Mononuclear cell (primary cell): ENCODE data around the gene ZCCHC14. TPM values are rescaled to one million over a fixed set of nuclear protein-coding genes. Genes with fewer than 3 reads are reported as not detected.
"Not testable (repeated sequence)": the region's sequence is repeated elsewhere in the genome, so short reads cannot be mapped to it uniquely, and the experiment has no call there.

Experiments
- H3K27me3 ChIP-seq: 2 replicates; pipeline ENCODE4 v1.6.0; 2011; ENCODE audit warnings: low read length, control low read depth; ENCODE audit not compliant: insufficient read depth
- H3K4me1 ChIP-seq: 2 replicates; pipeline ENCODE4 v1.5.1; 2011; ENCODE audit warnings: mild to moderate bottlenecking, low read length, control low read depth; ENCODE audit not compliant: insufficient read depth
- H3K4me3 ChIP-seq: 2 replicates; pipeline ENCODE4 v1.5.1; 2011; ENCODE audit warnings: mild to moderate bottlenecking, low read length, moderate library complexity
- H3K9me3 ChIP-seq: 2 replicates; pipeline ENCODE4 v1.5.1; 2011; ENCODE audit warnings: low read depth, mild to moderate bottlenecking, control low read depth, low read length
- total RNA-seq: library from RNA; depleted of rRNA; stranded (reverse); fragments of >200 nt; gene quantifications from one replicate; pipeline ENCODE4 v1.2.3, GENCODE V29; 2012

The ZCCHC14 gene
- total RNA-seq, 1 donor: 6.0 TPM

DNA sequence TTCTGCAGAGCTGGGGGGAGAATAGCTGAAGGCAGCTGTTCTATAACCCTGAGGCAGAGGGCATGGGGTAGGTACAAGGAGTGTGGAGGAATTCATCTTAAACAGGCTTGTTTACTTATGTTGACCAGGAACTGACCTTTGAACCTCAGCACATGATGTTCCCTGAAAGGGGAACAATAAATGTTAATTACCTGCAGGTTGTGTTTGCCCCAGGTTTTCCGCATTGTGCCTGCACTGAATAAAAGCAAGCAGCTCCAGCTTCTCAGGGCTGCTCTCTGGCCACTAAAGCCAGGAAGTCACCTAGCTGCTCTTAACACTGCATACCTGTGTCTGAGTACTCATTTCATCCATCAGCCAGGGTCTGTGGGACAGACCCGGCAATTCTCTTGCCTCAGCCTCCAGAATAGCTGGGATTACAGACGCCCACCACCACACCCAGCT, 113.5 kb downstream of the ZCCHC14 start:
- not testable (repeated sequence) for H3K9me3 ChIP-seq, H3K27me3 ChIP-seq, H3K4me3 ChIP-seq
- H3K4me1 ChIP-seq: peaks cover 35% of the 10 kb centered on the region

DNA sequence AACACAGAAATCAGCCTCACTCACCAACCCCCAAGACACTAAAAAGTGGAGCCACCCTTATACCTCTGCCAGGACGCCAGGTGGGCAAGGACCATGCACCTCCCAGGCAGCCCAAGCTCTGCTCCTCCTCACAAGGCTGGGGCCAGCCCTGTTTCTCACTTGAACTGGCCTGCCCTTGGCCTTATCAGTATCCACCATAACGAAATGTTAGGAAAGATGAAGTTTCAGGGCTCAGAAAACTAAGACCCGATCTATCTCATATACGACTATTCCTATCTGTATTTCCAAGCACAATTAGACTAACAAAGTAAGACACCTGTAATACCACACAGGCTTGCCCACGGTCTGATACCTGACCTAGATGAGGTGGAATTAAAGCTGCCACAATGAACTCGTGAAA, 116.2 kb downstream of the ZCCHC14 start:
- Histone ChIP-seq H3K4me3 (no peak overlapping the region), H3K9me3 (no peaks in the 10 kb centered on the region), H3K4me1 (peaks cover 18% of the 10 kb centered on the region), H3K27me3 (peaks cover 3% of the 10 kb centered on the region)

- no peak overlapping the region for H3K4me3 ChIP-seq
- H3K9me3 ChIP-seq: no peaks in the 10 kb centered on the region
- H3K27me3 ChIP-seq: peaks cover 6% of the 10 kb centered on the region
- H3K4me1 ChIP-seq: peaks cover 11% of the 10 kb centered on the region
Measured at GRCh38 chr16:87375426-87376135, 117.2 kb downstream of the ZCCHC14 start.

DNA sequence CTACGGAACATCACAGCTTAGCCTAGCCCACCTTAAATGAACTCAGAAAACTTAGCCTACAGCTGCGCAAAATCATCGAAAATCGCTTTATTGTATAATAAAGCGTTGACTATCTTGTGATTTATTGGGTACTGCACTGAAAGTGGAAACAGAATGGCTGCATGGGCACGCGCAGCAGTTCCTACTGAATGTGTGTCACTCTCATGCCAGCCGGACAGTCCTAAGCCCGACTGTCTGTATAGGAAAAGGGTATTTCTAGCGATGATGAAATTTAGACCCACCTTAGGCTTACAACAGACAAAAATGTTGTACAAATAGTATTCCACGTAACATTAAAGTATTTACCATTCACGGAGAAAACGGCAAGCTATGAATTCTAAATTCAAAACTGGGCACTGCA, 118.5 kb downstream of the ZCCHC14 start:
- no peak overlapping the region for H3K4me3 ChIP-seq
- H3K27me3 ChIP-seq: peaks cover 13% of the 10 kb centered on the region
- H3K9me3 ChIP-seq: no peaks in the 10 kb centered on the region
- peaks cover 12% of the 10 kb centered on the region for H3K4me1 ChIP-seq

DNA sequence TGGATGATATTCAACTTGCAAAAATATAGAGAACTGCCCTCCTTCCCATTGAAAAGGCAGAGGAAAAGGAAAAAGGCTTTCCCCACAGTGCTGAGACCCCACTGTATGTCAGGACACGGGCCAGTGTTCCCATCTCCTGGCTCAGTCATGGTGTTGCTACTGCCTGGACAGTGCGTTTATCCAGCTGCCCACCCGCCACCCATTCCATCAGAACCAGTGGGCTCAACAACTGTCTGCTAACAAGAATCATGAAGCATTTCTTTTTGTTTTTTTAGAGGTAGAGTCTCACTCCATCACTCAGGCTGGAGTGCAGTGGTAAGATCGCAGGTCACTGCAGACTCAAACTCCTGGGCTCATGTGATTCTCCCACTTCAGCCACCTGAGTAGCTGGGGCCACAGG, 120.5 kb downstream of the ZCCHC14 start:
- Histone ChIP-seq H3K4me3 (no peak overlapping the region), H3K4me1 (peaks cover 25% of the 10 kb centered on the region), H3K27me3 (peaks cover 23% of the 10 kb centered on the region), H3K9me3 (no peaks in the 10 kb centered on the region)

DNA sequence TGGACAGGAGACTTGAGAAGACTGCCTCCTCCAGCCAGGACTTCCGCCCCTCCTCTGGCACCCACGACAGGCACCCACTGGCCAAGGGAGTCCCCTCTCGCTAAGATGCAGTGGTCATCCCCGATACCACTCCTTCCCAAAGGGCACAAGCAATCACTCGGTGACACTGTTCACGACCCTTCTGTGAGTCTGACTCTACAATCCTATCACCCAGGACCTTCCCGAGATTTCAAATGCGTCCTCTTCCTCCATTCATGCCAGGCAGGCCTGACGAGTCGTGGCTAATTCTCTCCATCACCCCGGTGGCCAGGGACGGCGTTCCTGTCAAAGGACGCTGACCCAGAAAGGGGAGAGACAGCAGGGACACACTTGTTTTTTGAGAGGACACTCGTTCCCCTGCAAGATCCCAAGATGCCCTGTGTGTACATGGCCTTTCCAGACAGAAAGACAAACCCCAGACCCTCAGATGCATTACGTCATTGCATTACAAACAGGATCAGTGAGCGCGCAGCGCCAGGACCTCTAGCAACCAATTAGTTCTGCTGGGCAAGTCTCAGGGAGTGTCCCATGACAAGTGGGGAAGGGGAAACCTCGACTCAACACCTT, 121.5 kb downstream of the ZCCHC14 start:
- Histone ChIP-seq H3K9me3 (no peaks in the 10 kb centered on the region), H3K27me3 (peaks cover 26% of the 10 kb centered on the region), H3K4me1 (peaks cover 25% of the 10 kb centered on the region), H3K4me3 (no peak overlapping the region)

DNA sequence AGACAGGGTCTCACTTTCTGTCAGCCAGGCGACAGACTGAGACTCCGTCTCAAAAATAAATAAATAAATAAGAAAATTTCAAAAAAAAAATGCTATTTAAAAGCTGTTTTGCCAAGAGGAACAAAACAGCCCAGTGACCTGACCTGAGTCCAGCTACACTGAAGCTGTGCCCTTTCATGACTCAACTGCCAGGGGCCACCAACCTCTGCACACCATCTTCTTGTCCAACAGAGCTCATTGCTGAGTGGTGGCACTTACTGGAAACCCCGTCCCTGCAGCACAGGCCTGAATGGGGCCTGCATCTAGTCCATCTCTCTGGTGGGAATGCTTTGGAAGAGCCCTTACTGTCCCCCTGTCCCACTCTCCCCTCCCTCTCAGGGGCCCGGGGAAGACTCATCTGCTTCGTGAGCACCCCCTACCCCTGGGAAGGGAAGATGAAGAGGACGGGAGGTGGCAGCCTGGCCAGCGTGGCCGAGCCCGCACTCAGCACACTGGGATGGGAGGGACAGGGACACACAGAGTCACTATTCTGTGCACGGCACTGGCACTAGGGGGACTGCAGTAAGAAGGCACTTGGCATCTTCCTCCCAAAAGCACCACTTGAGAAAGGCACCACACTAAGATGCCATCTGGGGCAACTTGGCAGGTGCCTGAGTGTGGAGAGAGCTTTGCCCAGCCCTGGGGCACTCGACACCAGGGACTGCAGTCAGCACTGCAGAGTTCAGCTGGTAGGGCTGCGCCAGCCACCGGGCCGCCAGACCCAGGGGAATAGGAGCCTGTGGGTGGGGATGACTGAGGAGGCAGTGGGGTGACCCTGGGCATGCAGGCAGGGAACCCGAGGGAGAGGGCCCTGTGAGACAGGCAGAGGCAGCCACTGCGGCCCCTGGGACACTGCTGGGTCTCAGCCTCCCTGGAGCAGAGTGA, 122.8 kb downstream of the ZCCHC14 start:
- H3K4me3 ChIP-seq: no peak overlapping the region
- peaks cover 26% of the 10 kb centered on the region for H3K27me3 ChIP-seq
- H3K4me1 ChIP-seq: peaks cover 17% of the 10 kb centered on the region
- no peaks in the 10 kb centered on the region for H3K9me3 ChIP-seq

DNA sequence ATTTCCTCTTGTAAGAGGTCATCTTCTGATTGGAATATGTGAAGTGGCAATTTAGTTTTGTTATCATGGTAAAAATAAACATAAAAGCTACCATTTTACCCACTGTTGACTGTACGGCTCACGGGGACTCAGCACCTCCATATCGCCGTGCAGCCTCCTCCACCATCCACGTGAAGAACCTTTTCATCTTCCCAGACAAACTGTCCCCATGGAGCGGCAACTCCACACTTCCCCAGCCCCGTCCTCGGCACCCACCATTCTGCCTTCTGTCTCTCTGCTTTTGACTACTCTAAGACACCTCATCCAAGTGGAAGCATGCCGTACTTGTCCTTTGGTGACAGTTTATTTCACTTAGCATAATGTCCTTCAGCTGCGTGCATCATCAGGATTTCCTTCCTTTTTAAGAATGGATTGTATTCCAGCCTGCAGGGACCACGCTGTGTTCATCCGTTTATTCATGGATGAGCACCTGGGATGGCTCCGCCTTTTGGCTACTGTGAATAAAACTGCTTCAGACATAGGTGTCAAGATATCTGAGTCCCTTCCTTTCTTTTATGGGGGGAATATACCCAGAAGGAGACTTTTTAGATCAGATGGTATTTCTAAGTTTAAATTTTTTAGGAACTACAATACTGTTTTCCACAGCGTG, 123.6 kb downstream of the ZCCHC14 start:
- Histone ChIP-seq H3K4me3 (no peak overlapping the region), H3K4me1 (peaks cover 21% of the 10 kb centered on the region), H3K27me3 (peaks cover 26% of the 10 kb centered on the region), H3K9me3 (no peaks in the 10 kb centered on the region)

DNA sequence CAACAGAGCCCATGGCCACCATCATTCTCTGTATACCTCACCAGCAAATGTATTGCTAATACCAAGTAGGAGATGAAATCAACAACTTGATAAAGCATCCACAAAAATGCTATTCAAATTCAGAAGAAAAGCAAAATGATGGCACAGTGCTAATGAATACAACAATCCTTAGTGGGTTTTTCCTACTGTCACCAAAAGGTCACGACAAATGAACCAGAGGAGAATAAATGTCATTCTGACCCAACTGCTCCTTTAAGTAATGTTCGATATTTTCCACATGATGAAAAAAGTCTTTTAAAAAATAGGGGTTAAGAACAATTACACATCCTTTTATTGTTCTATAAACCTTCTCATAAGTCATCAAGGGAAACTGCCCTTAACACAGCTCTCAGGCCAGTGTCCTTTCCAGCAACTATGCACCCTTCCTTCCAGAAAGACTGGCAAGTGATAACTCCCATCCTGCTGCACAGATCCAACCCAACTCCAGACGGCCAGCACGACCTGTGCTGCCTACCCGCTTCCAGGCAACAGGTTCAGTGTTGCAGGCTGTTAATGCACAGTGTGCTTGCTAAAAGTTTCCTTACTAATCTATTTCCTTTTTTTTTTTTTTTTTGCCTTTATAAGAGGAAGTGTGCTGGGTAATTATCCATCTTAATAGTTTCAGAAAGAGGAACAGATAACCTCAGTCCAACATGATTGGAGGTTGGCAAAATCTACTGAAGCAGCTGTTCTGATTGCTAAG, 124.6 kb downstream of the ZCCHC14 start:
- H3K9me3 ChIP-seq: no peaks in the 10 kb centered on the region
- peaks cover 26% of the 10 kb centered on the region for H3K27me3 ChIP-seq
- H3K4me3 ChIP-seq: no peak overlapping the region
- H3K4me1 ChIP-seq: peaks cover 22% of the 10 kb centered on the region

- Histone ChIP-seq H3K27me3 (peaks cover 26% of the 10 kb centered on the region), H3K4me3 (no peak overlapping the region), H3K4me1 (peaks cover 22% of the 10 kb centered on the region), H3K9me3 (no peaks in the 10 kb centered on the region)
Measured at GRCh38 chr16:87367529-87367928, 125.3 kb downstream of the ZCCHC14 start.

GRCh38 chr16:87366930-87367329, 125.9 kb downstream of the ZCCHC14 start:
- Histone ChIP-seq H3K27me3 (peaks cover 25% of the 10 kb centered on the region), H3K4me1 (peaks cover 22% of the 10 kb centered on the region), H3K4me3 (no peak overlapping the region), H3K9me3 (no peaks in the 10 kb centered on the region)

- Histone ChIP-seq H3K4me3 (no peak overlapping the region), H3K4me1 (peaks cover 22% of the 10 kb centered on the region), H3K27me3 (peaks cover 20% of the 10 kb centered on the region), H3K9me3 (no peaks in the 10 kb centered on the region)
Measured at GRCh38 chr16:87366288-87366687, 126.5 kb downstream of the ZCCHC14 start.

DNA sequence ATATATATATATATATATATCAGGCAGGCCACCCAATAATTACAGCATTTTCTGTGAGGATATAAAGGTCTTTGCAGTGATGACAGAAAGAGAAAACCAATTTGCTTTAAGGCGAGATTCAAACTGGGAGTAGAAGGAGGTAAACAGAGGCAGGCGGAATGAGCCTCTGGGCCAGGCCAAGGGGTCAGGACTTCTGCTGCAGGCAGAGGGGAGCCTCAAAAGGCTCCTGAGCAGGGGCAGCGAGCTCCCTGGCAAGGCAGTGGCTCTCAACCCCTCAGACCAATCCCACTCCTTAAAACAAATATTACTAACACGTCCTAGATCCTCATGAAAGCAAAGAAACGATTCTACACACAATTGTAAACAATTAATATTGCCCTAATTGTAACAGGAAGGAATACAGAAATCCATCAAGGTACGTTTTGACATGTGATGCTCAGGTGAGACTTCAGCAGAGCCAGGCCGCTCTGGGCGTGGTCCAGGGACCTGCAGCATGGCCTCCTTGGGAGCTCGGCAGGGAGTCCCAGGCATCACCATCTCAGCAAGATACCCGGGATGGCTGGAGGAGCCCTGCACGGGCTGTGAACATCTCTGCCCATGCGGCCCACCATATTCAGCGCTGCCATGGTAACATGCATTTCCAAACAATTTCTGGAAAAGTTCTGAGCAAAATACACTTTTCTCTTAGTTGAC, 127.7 kb downstream of the ZCCHC14 start:
- Histone ChIP-seq H3K4me1 (peaks cover 22% of the 10 kb centered on the region), H3K9me3 (no peaks in the 10 kb centered on the region), H3K27me3 (peaks cover 19% of the 10 kb centered on the region), H3K4me3 (no peak overlapping the region)
